ENCODE measurements around the gene IBA57. TPM values are rescaled to one million over a fixed set of nuclear protein-coding genes. Genes with fewer than 3 reads are reported as not detected.

IBA57 gene
- total and polyA plus RNA-seq, 4 donors: 2.8 to 21.4 (median 6.9) TPM

- Histone ChIP-seq H3K4me3 (no peak overlapping the region), H3K4me1 (ENCODE audit: control insufficient read depth in 5 of 5, insufficient read depth in 5 of 5, low read length in 5 of 5) (peaks cover 0 to 27% (median 12%) of the 10 kb centered on the region in 5 donors), H3K36me3 (ENCODE audit: control insufficient read depth in 4 of 4, insufficient read depth in 4 of 4, low read length in 4 of 4) (peaks cover 0 to 2% (median 0%) of the 10 kb centered on the region in 4 donors), H3K27me3 (ENCODE audit: control insufficient read depth in 3 of 3, insufficient read depth in 3 of 3, low read length in 2 of 3) (peaks cover 0 to 37% (median 25%) of the 10 kb centered on the region in 3 donors), H3K9ac (ENCODE audit: insufficient read depth in 1 of 2, low read length in 2 of 2) (no peak overlapping the region), H3K27ac (ENCODE audit: low read depth in 1 of 2, low read length in 1 of 2) (peak overlapping the region; percentile 66 to 90), H3K9me3 (ENCODE audit: control insufficient read depth in 4 of 4, insufficient read depth in 3 of 4, low read length in 3 of 4) (peaks cover 0 to 3% (median 0%) of the 10 kb centered on the region in 4 donors)
- DNase-seq: peak; percentile 46 to 81 (median 67)
- TF ChIP-seq CTCF (IDR thresholded peaks at IDR 0.05; ENCODE audit: control extremely low read depth, extremely low read depth): no peak
- WGBS, 2 donors: 21 to 22% methylated on average over 13 to 14 of the region's 14 CpGs
- ATAC-seq (ENCODE audit: insufficient read depth, low FRiP score): no peak
Measured at GRCh38 chr1:228162286-228163006, 3.2 kb upstream of the IBA57 start.

- H3K9me3 ChIP-seq (ENCODE audit: control insufficient read depth in 4 of 4, insufficient read depth in 3 of 4, low read length in 3 of 4): peaks cover 0 to 2% (median 0%) of the 10 kb centered on the region in 4 donors
- peaks cover 0 to 36% (median 21%) of the 10 kb centered on the region in 3 donors for H3K27me3 ChIP-seq (ENCODE audit: control insufficient read depth in 3 of 3, insufficient read depth in 3 of 3, low read length in 2 of 3)
- no peak overlapping the region for H3K9ac ChIP-seq (ENCODE audit: insufficient read depth in 1 of 2, low read length in 2 of 2)
- TF ChIP-seq CTCF (IDR thresholded peaks at IDR 0.05; ENCODE audit: control extremely low read depth, extremely low read depth): no peak
- ATAC-seq (ENCODE audit: insufficient read depth, low FRiP score) (no peak), DNase-seq (peak; percentile 42 to 63 (median 50))
- peaks cover 0 to 2% (median 0%) of the 10 kb centered on the region in 4 donors for H3K36me3 ChIP-seq (ENCODE audit: control insufficient read depth in 4 of 4, insufficient read depth in 4 of 4, low read length in 4 of 4)
- H3K4me3 ChIP-seq: no peak overlapping the region
- peaks cover 0 to 27% (median 12%) of the 10 kb centered on the region in 5 donors for H3K4me1 ChIP-seq (ENCODE audit: control insufficient read depth in 5 of 5, insufficient read depth in 5 of 5, low read length in 5 of 5)
- WGBS, 2 donors: 35 to 45% methylated on average over 30 of the region's 30 CpGs
- peak overlapping the region; percentile 66 to 90 for H3K27ac ChIP-seq (ENCODE audit: low read depth in 1 of 2, low read length in 1 of 2)
Measured at GRCh38 chr1:228163007-228163753, 2.4 kb upstream of the IBA57 start.

GRCh38 chr1:228163776-228164519 lies 1.7 kb upstream of the IBA57 start:
- ATAC-seq (ENCODE audit: insufficient read depth, low FRiP score): no peak
- peaks cover 0 to 31% (median 18%) of the 10 kb centered on the region in 3 donors for H3K27me3 ChIP-seq (ENCODE audit: control insufficient read depth in 3 of 3, insufficient read depth in 3 of 3, low read length in 2 of 3)
- peaks cover 0 to 5% (median 0%) of the 10 kb centered on the region in 4 donors for H3K36me3 ChIP-seq (ENCODE audit: control insufficient read depth in 4 of 4, insufficient read depth in 4 of 4, low read length in 4 of 4)
- no peak for DNase-seq
- H3K4me3 ChIP-seq: no peak overlapping the region
- WGBS, 2 donors: 92 to 93% methylated on average over 10 of the region's 10 CpGs
- H3K27ac ChIP-seq (ENCODE audit: low read depth in 1 of 2, low read length in 1 of 2): peak overlapping the region; percentile 66 to 90
- no peak overlapping the region for H3K9ac ChIP-seq (ENCODE audit: insufficient read depth in 1 of 2, low read length in 2 of 2)
- peaks cover 0 to 27% (median 12%) of the 10 kb centered on the region in 5 donors for H3K4me1 ChIP-seq (ENCODE audit: control insufficient read depth in 5 of 5, insufficient read depth in 5 of 5, low read length in 5 of 5)
- no peak for TF ChIP-seq CTCF (IDR thresholded peaks at IDR 0.05; ENCODE audit: control extremely low read depth, extremely low read depth)
- no peaks in the 10 kb centered on the region for H3K9me3 ChIP-seq (ENCODE audit: control insufficient read depth in 4 of 4, insufficient read depth in 3 of 4, low read length in 3 of 4)

Data from lung (tissue), 12 donors.